ENCODE data around the gene LMOD1.

GRCh38 chr1:201888282-201889089 lies 57.9 kb downstream of the LMOD1 start, which contains the start of gene SHISA4:
- peak in 2 of 5 experiments; percentile 5 to 37 for TF ChIP-seq CTCF (IDR thresholded peaks at IDR 0.05)
- TF ChIP-seq POLR2A (IDR thresholded peaks at IDR 0.05), result peak; percentile 35 to 69
- peak in 1 of 2 donors; percentile 93 for TF ChIP-seq EP300 (IDR thresholded peaks at IDR 0.05)
